Mammary epithelial cell (primary cell): Measurements from ENCODE around the gene NRTN.

Experiments
- CTCF ChIP-seq, 2 donors: IDR thresholded peaks in 1 of 2; conservative IDR thresholded peaks in 1 of 2; 2 replicates each; pipeline ENCODE4 v1.5.1; 2011 to 2012; ENCODE audit warnings: inconsistent platforms in 2 of 2, low read length in 2 of 2, mild to moderate bottlenecking in 2 of 2, control low read depth in 1 of 2, low read depth in 1 of 2; ENCODE audit not compliant: insufficient read depth in 1 of 2; ENCODE audit errors: extremely low read depth in 1 of 2
- EZH2 ChIP-seq: IDR thresholded peaks from 2 replicates; pipeline ENCODE4 v1.6.1; 2012; ENCODE audit warnings: low read length, inconsistent platforms, borderline replicate concordance

- TF ChIP-seq EZH2, result no peak
- TF ChIP-seq CTCF (conservative IDR thresholded peaks at IDR 0.05 in 1 of 2, IDR thresholded peaks at IDR 0.05 in 1 of 2; ENCODE audit: extremely low read depth in 1 of 2, insufficient read depth in 1 of 2, low read depth in 1 of 2, low read length in 2 of 2), result no peak
These were observed 59.3 kb downstream of the NRTN start for GRCh38 chr19:5864013-5864720.
